Activated gamma-delta T cell (primary cell): ENCODE measurements around the gene PCSK1.

ENCODE experiments used
- DNase-seq: peaks from one replicate; lab custom pipeline; 2025; lab: John Stamatoyannopoulos, UW
- total RNA-seq, 2 donors: gene quantifications; one replicate each; lab custom pipeline; 2026; lab: John Stamatoyannopoulos, UW

PCSK1 gene
- 0 reads per million in 2 donors for total RNA-seq

DNA sequence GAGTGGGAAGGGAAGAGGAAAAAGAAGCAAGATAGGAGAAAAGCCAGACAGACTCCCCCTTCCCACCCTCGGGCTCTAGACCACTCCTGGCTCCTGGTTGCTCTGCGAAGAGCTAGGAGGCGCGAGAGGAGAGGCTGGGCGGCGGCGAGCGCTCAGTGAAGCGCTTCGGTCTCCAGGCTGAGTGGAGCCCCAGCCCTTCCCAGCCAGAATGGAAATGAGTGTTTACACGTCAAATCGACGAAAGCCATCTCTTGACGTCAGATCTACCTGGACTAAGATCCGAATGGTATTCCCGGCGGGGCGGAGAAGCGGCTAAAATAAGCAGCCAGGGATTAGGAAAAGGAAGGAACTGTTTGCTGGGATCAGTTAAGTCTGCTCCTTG, at the start of gene PCSK1:
Gene PCSK1, minus strand, starts transcription at position 183 of the 382 bp plus-strand sequence. CDS start 206 bp downstream, outside the sequence.
- no peak for DNase-seq

GRCh38 chr5:96481867-96482266, 48.8 kb upstream of the PCSK1 start:
- DNase-seq, result no peak

- no peak for DNase-seq
Measured at GRCh38 chr5:96481009-96481786, 48.1 kb upstream of the PCSK1 start.

DNA sequence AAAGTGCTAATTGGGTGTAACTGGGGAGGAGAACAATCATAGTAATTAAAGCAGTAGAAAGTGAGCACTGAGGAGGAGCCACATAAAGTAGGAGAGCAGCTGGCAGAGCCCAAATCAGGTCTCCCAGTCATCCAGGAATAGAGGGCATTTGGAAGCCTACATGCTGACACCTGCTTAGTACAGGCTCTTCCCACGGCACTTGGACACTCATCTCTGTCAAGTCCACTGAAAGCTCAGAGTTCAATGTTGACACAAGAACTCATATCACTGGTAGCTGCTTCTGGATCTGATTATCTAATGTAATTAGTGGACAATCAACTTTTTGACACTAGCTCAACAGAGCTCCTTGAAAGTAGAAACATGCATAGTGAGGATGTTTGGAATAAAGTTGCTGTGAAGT, 45.9 kb upstream of the PCSK1 start:
- no peak for DNase-seq

DNA sequence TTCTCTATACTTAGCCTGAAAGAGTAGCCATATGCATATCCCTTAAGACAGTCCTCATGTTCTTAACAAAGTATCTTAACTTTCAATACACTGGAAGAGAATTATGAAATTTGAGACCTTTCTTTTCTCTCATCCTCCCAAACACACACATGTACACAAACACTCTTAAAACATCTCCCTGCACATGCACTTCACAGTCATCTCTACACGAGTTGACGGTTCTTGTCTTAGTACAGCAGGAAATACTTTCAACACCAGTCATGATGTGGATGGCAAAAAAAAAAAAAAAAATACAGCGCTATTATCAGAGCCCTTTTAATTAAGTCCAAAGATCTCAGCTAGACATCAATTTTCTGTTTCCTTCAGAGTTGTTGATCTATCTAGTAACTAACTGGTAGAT, 43.6 kb upstream of the PCSK1 start:
- no peak for DNase-seq

DNA sequence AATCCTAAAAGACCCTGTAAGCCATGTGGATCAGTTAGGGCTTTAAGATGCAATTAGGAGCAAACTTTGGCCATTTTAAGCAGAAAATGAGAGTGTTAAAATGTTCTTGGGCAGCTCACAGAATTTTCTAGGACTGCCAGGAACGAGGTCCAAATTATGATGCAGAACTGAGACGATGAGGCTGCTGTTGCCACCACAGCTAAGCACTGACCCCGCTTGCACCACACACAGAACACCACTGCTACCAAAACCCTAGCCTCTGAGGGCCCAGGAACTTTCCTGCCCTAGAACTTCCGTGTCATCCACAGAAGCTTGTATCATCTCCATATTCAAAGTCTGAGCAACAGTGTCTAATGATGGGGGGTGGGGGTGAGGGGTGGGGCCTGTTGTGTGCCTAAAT, 41.0 kb upstream of the PCSK1 start:
- DNase-seq, result no peak

DNA sequence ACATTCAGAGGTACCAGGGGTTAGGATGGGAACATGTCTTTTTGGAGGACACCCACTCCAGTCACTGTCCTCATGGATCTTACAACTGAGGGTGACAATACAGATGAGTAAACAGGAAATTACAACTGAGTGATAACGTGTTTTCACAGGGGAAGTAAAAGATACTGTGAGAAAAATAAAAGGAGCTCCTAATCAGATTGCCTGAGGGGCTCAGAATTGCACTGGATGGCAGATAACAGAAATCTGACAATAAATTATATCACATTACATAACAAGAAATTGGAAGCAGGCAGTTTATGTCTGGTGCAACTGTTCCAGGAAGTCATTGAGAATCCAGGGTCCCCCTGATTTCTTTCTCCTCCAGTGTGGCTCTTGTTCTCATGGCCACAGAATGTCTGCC, 40.1 kb upstream of the PCSK1 start:
- no peak for DNase-seq

- DNase-seq, result no peak
Measured at GRCh38 chr5:96470785-96471184, 37.7 kb upstream of the PCSK1 start.

DNA sequence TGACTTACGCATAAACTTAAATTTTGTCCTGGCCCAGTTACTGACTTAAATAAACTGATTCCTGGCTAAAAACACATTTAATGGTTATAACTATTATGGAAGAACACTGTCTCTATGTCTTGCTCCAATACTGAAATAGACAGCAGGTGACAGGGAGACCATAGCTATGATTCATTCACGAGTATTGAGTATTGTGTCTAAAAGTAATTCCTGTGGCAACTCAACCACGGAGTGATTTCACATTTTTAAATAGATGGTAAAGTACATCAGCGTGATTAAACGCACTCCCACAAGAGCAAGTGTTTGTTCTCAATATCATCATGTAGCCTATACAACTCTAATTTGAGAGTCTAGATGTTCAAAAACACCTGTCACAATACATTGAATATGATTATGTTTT, 35.9 kb upstream of the PCSK1 start:
- no peak for DNase-seq

GRCh38 chr5:96463091-96463490, 30.0 kb upstream of the PCSK1 start:
- DNase-seq, result no peak

- DNase-seq, result no peak
Measured at GRCh38 chr5:96459313-96460121, 26.5 kb upstream of the PCSK1 start.

- no peak for DNase-seq
Measured at GRCh38 chr5:96458176-96458575, 25.1 kb upstream of the PCSK1 start.

GRCh38 chr5:96455789-96456188, 22.7 kb upstream of the PCSK1 start:
- no peak for DNase-seq

DNA sequence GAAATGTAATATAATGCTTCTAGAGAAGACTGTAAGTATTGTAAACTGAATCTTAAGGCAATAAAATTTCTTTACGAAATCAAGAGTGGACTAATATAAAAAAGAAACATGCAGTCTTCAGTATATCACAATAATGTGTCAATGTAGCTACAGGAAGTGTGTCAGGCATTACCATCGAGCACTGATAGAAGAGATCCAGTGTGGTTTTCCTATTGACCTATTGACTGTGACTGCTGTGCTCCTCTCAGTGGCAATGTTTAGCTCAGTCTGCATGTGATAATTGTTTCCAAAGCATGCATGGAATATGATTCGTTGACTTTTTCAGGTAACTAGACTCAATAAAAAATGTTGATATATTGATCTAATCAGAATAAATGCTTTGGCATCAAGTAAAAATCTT, 20.3 kb upstream of the PCSK1 start:
- no peak for DNase-seq

- DNase-seq, result no peak
Measured at GRCh38 chr5:96447949-96448348, 14.9 kb upstream of the PCSK1 start.

DNA sequence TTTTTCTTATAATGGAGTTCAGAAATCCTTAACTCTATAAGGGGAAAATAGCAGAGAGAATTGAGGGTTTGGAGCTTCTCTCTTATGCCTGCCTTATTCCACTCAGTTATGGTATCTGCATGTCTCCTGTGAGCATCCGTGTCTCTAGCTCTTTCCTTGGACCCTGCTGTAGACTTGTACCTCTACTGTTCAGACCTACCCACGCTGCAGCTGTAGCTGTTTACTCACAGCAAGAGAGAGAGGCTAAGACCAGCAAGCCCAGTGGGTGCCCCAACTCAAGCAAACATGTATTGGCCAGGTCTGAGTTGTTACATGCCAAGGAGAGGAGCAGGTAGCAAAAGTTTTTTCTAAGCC, 7.1 kb upstream of the PCSK1 start:
- DNase-seq, result no peak

GRCh38 chr5:96439477-96440184, 6.6 kb upstream of the PCSK1 start:
- DNase-seq, result no peak

DNA sequence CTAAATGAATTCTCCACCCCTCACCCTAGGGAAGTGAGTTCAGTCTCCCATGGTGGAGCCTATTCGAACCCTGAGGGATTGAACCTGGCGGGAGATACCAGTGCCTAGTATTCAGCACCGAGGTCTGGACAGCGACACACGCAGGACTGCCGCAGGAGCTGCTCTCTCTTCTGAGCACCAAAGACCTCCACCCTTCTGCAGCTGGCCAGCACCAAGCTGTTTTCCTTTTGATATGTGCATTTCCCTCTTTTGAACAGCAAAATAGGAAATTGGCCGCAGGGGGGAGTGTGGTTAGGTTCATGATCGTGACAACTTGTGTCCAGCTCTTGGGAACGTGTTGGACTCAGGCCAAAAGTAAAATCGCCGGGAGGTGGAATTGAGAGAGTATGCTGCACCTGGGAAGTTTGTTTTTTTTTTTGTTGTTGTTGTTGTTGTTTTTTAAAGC, 1.2 kb upstream of the PCSK1 start:
- DNase-seq, result no peak

DNA sequence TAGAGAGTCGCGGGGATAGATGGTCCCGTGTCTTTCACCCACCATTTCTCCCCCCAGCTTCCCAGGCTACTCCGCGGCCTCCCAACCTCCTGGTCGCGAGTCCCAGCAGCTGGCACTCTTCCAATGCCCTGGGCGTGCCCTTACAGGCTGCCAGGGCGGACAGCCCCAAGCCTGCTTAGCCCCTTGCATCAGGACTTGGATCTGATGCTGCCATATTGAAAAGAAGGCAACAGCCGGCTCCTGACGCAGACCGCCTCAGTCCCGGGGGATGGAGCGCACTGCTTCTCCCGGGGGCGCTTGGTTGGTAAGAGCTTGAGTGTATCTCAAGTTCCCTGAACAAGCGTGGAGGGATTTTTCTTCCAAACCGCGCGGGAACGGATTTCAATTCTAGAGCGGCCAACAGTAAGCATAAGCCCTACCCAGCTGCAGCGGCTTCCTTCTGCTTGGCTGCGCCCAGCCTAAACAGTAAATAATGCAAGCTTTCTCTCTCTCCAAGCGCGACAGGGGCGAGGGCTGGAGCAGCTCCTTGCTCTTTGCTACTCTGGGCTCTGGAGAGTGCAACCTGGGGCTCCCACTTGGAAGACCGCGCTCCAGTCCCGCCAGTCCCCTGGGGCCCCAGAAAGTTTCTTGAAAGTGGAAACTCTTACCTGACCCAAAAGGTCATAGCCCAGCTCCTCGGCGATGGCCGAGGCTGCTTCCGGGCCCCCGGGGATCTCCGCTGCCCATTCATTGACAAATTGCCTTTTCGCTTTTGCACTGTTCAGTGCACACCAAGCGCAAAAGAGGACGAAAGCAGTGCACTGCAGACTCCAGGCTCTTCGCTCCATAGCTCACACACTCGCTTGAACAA, 607 bp downstream of the PCSK1 start:
- DNase-seq, result no peak

DNA sequence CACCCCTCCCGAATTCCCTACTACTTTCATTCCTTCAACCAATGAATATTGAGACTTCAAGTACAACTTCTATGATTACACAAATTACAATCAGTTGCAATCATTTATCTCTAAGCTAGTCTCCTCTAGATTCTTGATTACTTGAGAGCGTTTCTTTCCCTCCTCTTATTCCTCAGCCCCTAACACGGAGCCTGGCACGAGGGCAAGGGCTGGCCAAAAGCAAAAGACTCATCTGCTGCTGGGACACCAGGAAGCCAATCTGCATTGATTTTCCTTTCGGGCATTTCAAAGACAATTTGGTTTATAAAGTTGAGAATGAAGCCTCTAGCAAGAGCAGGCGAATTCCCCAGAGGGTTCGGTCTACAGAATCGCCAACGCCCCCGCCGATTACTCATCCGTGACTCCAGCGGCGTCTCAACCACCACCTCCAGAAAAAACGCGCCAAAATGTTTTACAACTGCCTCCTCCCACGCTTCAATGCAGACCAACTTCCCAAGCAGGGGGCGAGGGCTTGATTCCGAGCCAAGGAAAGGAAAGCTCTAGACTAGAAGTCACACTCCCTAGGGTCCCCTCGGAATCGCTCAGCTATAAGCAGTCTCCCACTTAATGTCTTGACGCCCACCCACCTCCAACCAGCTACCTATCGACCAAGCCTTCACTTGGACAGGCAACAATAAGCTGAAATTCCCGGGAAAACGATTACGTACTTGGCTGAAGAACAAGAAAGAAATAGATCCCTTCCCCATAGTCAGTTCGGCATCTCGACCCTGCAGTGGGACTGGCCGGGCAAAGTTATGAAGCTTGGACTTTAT, 1.5 kb downstream of the PCSK1 start:
- DNase-seq, result no peak

- no peak for DNase-seq
Measured at GRCh38 chr5:96427824-96428223, 5.2 kb downstream of the PCSK1 start.
